Endothelial cell of umbilical vein (primary cell): ENCODE data around the gene ARHGEF7. TPM values are rescaled to one million over a fixed set of nuclear protein-coding genes. Genes with fewer than 3 reads are reported as not detected.

ENCODE experiments used
- BruUV-seq: library from RNA; stranded (reverse); fragments of 400-500 nt; replicated peaks from 2 replicates; lab custom pipeline; 2021; lab: Mats Ljungman, UMichigan
- CTCF ChIA-PET: fragments of 300-600, 350-600 bp; sonication (Branson Sonifier 250); formaldehyde crosslinking; loops from one replicate; lab custom pipeline; 2021; ENCODE audit warnings: antibody characterized with exemption, inconsistent platforms; lab: Charles Lee
- POLR2A ChIA-PET: fragments of 300-600, 350-600 bp; sonication (Branson Sonifier 250); formaldehyde crosslinking; loops from one replicate; lab custom pipeline; 2021; ENCODE audit warnings: antibody characterized with exemption, inconsistent platforms; lab: Charles Lee
- DNase-seq: peaks from one replicate; pipeline ENCODE4 v3.0.0-alpha.2; 2011; ENCODE audit warnings: low read depth, low spot score
- FAIRE-seq: peaks from 2 replicates; lab custom pipeline; 2011; peaks lifted over from hg19 to GRCh38; lab: Jason Lieb, UNC
- H2AFZ ChIP-seq: 2 replicates; pipeline ENCODE4 v1.6.0; 2012; ENCODE audit warnings: low read depth, low read length, control low read depth, inconsistent platforms
- H3K27ac ChIP-seq: 2 replicates; pipeline ENCODE4 v1.5.1; 2011; ENCODE audit warnings: low read depth, mild to moderate bottlenecking, control low read depth, low read length, moderate library complexity; ENCODE audit not compliant: insufficient read depth
- H3K27me3 ChIP-seq, 2 experiments: 2 replicates each; pipeline versions ENCODE4 v1.6.0 to v1.6.1; 2011; ENCODE audit warnings: low read length in 2 of 2, mixed read lengths in 1 of 2; ENCODE audit not compliant: control insufficient read depth in 2 of 2, insufficient read depth in 2 of 2
- H3K36me3 ChIP-seq, 2 experiments: 2 replicates in 1 of 2; 3 replicates in 1 of 2; pipeline ENCODE4 v1.5.1; 2011; ENCODE audit warnings: low read length in 2 of 2, mild to moderate bottlenecking in 1 of 2, moderate library complexity in 1 of 2; ENCODE audit not compliant: control insufficient read depth in 2 of 2, insufficient read depth in 2 of 2; ENCODE audit errors: extremely low read depth in 1 of 2
- H3K4me1 ChIP-seq: 3 replicates; pipeline ENCODE4 v1.5.1; 2011; ENCODE audit warnings: mild to moderate bottlenecking, low read length; ENCODE audit not compliant: control insufficient read depth, insufficient read depth; ENCODE audit errors: extremely low read depth
- H3K4me2 ChIP-seq: 2 replicates; pipeline ENCODE4 v1.6.1; 2011; ENCODE audit warnings: low read length, control low read depth, mixed read lengths; ENCODE audit not compliant: insufficient read depth
- H3K4me3 ChIP-seq, 3 experiments: fragments of 200-600 bp in 1 of 3; sonication (generic), shearing (Covaris generic) in 1 of 3; replicated peaks in 1 of 3; 2 replicates each; pipeline ENCODE4 v1.5.1; 2011 to 2016; ENCODE audit warnings: control low read depth in 3 of 3, low read length in 3 of 3, mild to moderate bottlenecking in 2 of 3, inconsistent platforms in 1 of 3, low read depth in 1 of 3, moderate library complexity in 1 of 3; ENCODE audit not compliant: insufficient read depth in 1 of 3
- H3K79me2 ChIP-seq: 2 replicates; pipeline ENCODE4 v1.6.0; 2012; ENCODE audit warnings: low read length, inconsistent platforms; ENCODE audit not compliant: control insufficient read depth, insufficient read depth
- H3K9ac ChIP-seq: replicated peaks from 2 replicates; pipeline ENCODE3; 2011; ENCODE audit warnings: low read length, control low read depth; ENCODE audit not compliant: insufficient read depth; ENCODE audit errors: extremely low read depth
- H3K9me1 ChIP-seq: replicated peaks from 3 replicates; pipeline ENCODE4 v1.6.0; 2011; ENCODE audit warnings: mild to moderate bottlenecking, low read length; ENCODE audit not compliant: control insufficient read depth, insufficient read depth; ENCODE audit errors: extremely low read depth
- H3K9me3 ChIP-seq: replicated peaks from 2 replicates; pipeline ENCODE4 v1.5.1; 2012; ENCODE audit warnings: low read length, inconsistent platforms; ENCODE audit not compliant: control insufficient read depth, insufficient read depth
- H4K20me1 ChIP-seq: replicated peaks from 2 replicates; pipeline ENCODE3; 2011; ENCODE audit warnings: mild to moderate bottlenecking, low read length; ENCODE audit not compliant: control insufficient read depth, insufficient read depth; ENCODE audit errors: extremely low read depth
- EZH2 ChIP-seq: IDR thresholded peaks from 2 replicates; pipeline ENCODE4 v1.6.1; 2012; ENCODE audit warnings: borderline replicate concordance, low read depth, mild to moderate bottlenecking, moderate library complexity, low read length, inconsistent platforms; ENCODE audit not compliant: severe bottlenecking
- FOS ChIP-seq: IDR thresholded peaks from 2 replicates; pipeline ENCODE4 v1.6.1; 2011; ENCODE audit warnings: mild to moderate bottlenecking, low read length, moderate library complexity, borderline replicate concordance; ENCODE audit not compliant: insufficient read depth
- GATA2 ChIP-seq: IDR thresholded peaks from 2 replicates; pipeline ENCODE4 v1.7.0; 2011; ENCODE audit warnings: low read depth, mild to moderate bottlenecking, moderate library complexity, mixed read lengths, low read length; ENCODE audit not compliant: insufficient read length, insufficient read depth
- MAX ChIP-seq: IDR thresholded peaks from 2 replicates; pipeline ENCODE4 v1.6.1; 2011; ENCODE audit not compliant: insufficient read depth, insufficient read length
- MYC ChIP-seq: IDR thresholded peaks from one replicate; pipeline ENCODE4 v1.6.1; 2011; ENCODE audit warnings: mild to moderate bottlenecking, low read depth, low read length
- POLR2A ChIP-seq: IDR thresholded peaks from 2 replicates; pipeline ENCODE4 v1.6.1; 2012; ENCODE audit warnings: low read depth, mild to moderate bottlenecking, control low read depth, low read length
- POLR2AphosphoS5 ChIP-seq: IDR thresholded peaks from 2 replicates; pipeline ENCODE4 v1.6.1; 2012; ENCODE audit warnings: low read depth, mild to moderate bottlenecking, control low read depth, low read length, moderate library complexity; ENCODE audit not compliant: insufficient read depth
- dilution Hi-C: fragments of 300-500 bp; cut with MboI; formaldehyde crosslinking; loops from one replicate; pipeline ENCODE4 v1.15.0; 2019; ENCODE audit warnings: low sequenced_read_pairs; ENCODE audit not compliant: extremely low pct_ligation_motif_present
- intact Hi-C: fragments of 100-400 bp; cut with micrococcal nuclease; formaldehyde crosslinking; loops from one replicate; pipeline ENCODE4 v1.10.0; 2022
- polyA plus RNA-seq, 4 experiments: library from polyadenylated mRNA; depleted of rRNA in 3 of 4; stranded (reverse) in 3 of 4; unstranded in 1 of 4; fragments of >200 nt; gene quantifications; 2 replicates each; pipeline versions ENCODE4 v1.2.1 to v1.2.3, GENCODE V29; 2011 to 2012; ENCODE audit warnings: missing spikeins in 1 of 4
- total RNA-seq: library from RNA; stranded (reverse); gene quantifications from 2 replicates; pipeline ENCODE4 v1.2.3, GENCODE V29; 2021
- TF ChIP-seq, protein P1 (sequence below), 2 donors: IDR thresholded peaks; 1 replicate in 1 of 2; 2 replicates in 1 of 2; pipeline ENCODE4 v1.5.1; 2011; ENCODE audit warnings: low read length in 2 of 2, mild to moderate bottlenecking in 2 of 2, moderate library complexity in 2 of 2, control low read depth in 1 of 2, inconsistent platforms in 1 of 2, low read depth in 1 of 2; ENCODE audit not compliant: insufficient read depth in 1 of 2; ENCODE audit errors: extremely low read depth in 1 of 2

ARHGEF7 gene
- total and polyA plus RNA-seq, 2 donors (not counting 3 experiments of a cell fraction or from before 2014, with no cell fraction given): 94.9 to 155 TPM

GRCh38 chr13:111219950-111220349 lies 104.8 kb downstream of the ARHGEF7 start:
- BruUV-seq: no TSS peak
- H3K27me3 ChIP-seq: no peaks in the 10 kb centered on the region
- peaks cover 21% of the 10 kb centered on the region for H4K20me1 ChIP-seq
- no peak overlapping the region for H3K9ac ChIP-seq
- intact Hi-C loops (loop anchor here (5.0 kb wide), 1 partner anchor 1222 kb away; no protein-coding TSS in a partner anchor), dilution Hi-C loops (no loop called here)
- TF ChIP-seq FOS (no peak), EZH2 (no peak), MAX (no peak), MYC (no peak), GATA2 (no peak), POLR2AphosphoS5 (no peak), POLR2A (no peak)
- TF ChIP-seq, protein P1, sequence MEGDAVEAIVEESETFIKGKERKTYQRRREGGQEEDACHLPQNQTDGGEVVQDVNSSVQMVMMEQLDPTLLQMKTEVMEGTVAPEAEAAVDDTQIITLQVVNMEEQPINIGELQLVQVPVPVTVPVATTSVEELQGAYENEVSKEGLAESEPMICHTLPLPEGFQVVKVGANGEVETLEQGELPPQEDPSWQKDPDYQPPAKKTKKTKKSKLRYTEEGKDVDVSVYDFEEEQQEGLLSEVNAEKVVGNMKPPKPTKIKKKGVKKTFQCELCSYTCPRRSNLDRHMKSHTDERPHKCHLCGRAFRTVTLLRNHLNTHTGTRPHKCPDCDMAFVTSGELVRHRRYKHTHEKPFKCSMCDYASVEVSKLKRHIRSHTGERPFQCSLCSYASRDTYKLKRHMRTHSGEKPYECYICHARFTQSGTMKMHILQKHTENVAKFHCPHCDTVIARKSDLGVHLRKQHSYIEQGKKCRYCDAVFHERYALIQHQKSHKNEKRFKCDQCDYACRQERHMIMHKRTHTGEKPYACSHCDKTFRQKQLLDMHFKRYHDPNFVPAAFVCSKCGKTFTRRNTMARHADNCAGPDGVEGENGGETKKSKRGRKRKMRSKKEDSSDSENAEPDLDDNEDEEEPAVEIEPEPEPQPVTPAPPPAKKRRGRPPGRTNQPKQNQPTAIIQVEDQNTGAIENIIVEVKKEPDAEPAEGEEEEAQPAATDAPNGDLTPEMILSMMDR (IDR thresholded peaks at IDR 0.05; ENCODE audit: extremely low read depth in 1 of 2, insufficient read depth in 1 of 2, low read depth in 1 of 2, low read length in 2 of 2): no peak
- H3K4me3 ChIP-seq: no peak overlapping the region
- no peaks in the 10 kb centered on the region for H3K9me1 ChIP-seq
- POLR2A ChIA-PET: no interaction called here
- CTCF ChIA-PET: interaction anchor here (1.5 kb wide), 1 partner anchor 152 kb away, joined by 4 read pairs; no protein-coding TSS in a partner anchor
- no peak overlapping the region for H2AFZ ChIP-seq
- no peak overlapping the region for H3K4me2 ChIP-seq
- H3K27ac ChIP-seq: no peak overlapping the region
- H3K4me1 ChIP-seq: no peaks in the 10 kb centered on the region
- peaks cover 83% of the 10 kb centered on the region for H3K79me2 ChIP-seq
- DNase-seq: no peak
- peaks cover 2 to 8% of the 10 kb centered on the region in 2 experiments for H3K36me3 ChIP-seq
- no peak for FAIRE-seq
- no peaks in the 10 kb centered on the region for H3K9me3 ChIP-seq
